Islet precursor cell (in vitro differentiated cells): ENCODE results near the gene FAM199X.

ENCODE experiments used
- DNase-seq: peaks from one replicate; pipeline ENCODE4 v3.0.0-alpha.2; 2018

FAM199X gene

GRCh38 chrX:104165894-104166734 is at the start of gene FAM199X:
TSS of gene FAM199X (plus strand) at chrX:104166453. CDS start at chrX:104166786, 333 bp downstream.
- DNase-seq, result peak; percentile 95

GRCh38 chrX:104117759-104118158 is 48.5 kb upstream of the FAM199X start:
- no peak for DNase-seq

GRCh38 chrX:104118765-104119164 is 47.5 kb upstream of the FAM199X start:
- no peak for DNase-seq

GRCh38 chrX:104122829-104123228 is 43.4 kb upstream of the FAM199X start:
- no peak for DNase-seq

- DNase-seq, result no peak
Measured at GRCh38 chrX:104126856-104127255, 39.4 kb upstream of the FAM199X start.

- DNase-seq, result no peak
Measured at GRCh38 chrX:104130808-104131207, 35.4 kb upstream of the FAM199X start.

GRCh38 chrX:104134583-104135261 is 31.5 kb upstream of the FAM199X start:
- no peak for DNase-seq

- DNase-seq, result no peak
Measured at GRCh38 chrX:104135677-104136076, 30.6 kb upstream of the FAM199X start.

- DNase-seq, result peak; percentile 83
Measured at GRCh38 chrX:104136241-104137019, 29.8 kb upstream of the FAM199X start.

GRCh38 chrX:104137496-104137895 is 28.8 kb upstream of the FAM199X start:
- no peak for DNase-seq

GRCh38 chrX:104141087-104141760 is 25.0 kb upstream of the FAM199X start:
- DNase-seq, result no peak

- DNase-seq, result no peak
Measured at GRCh38 chrX:104151037-104151436, 15.2 kb upstream of the FAM199X start.

GRCh38 chrX:104156630-104157529 is 9.4 kb upstream of the FAM199X start, which contains the start of gene SLC25A53:
TSS of gene SLC25A53 (minus strand) at chrX:104157009. CDS start at chrX:104105257, 51,752 bp downstream.
- peak; percentile 90 for DNase-seq

- DNase-seq, result no peak
Measured at GRCh38 chrX:104166735-104167436, 633 bp downstream of the FAM199X start.

- DNase-seq, result no peak
Measured at GRCh38 chrX:104168127-104168526, 1.9 kb downstream of the FAM199X start.

GRCh38 chrX:104172121-104172520 is 5.9 kb downstream of the FAM199X start:
- no peak for DNase-seq

- no peak for DNase-seq
Measured at GRCh38 chrX:104172788-104173187, 6.5 kb downstream of the FAM199X start.

GRCh38 chrX:104173841-104174240 is 7.6 kb downstream of the FAM199X start:
- no peak for DNase-seq

- no peak for DNase-seq
Measured at GRCh38 chrX:104183685-104184084, 17.4 kb downstream of the FAM199X start.

GRCh38 chrX:104187931-104188330 is 21.7 kb downstream of the FAM199X start:
- no peak for DNase-seq

- no peak for DNase-seq
Measured at GRCh38 chrX:104189837-104190236, 23.6 kb downstream of the FAM199X start.
